Left cardiac atrium (tissue), 4 donors: ENCODE measurements around the gene RUBCN. TPM values are rescaled to one million over a fixed set of nuclear protein-coding genes. Genes with fewer than 3 reads are reported as not detected.
"Not testable (repeated sequence)": the region's sequence is repeated elsewhere in the genome, so short reads cannot be mapped to it uniquely, and the experiment has no call there.

Experiments used
- ATAC-seq, 2 donors: fragments of 200-7000 bp; cut with Tn5 transposase; one replicate each; pipeline ENCODE4 v1.9.1; 2020; ENCODE audit warnings: mild to moderate bottlenecking in 2 of 2, moderate library complexity in 2 of 2
- DNase-seq: peaks from one replicate; pipeline ENCODE4 v3.0.0-alpha.2; 2020
- intact Hi-C, 2 donors: fragments of 100-400 bp; cut with DNase I; formaldehyde crosslinking; loops; one replicate each; pipeline versions ENCODE4 v1.14.1 to v1.15.1; 2022 to 2023
- total RNA-seq, 2 donors: library from RNA; stranded (reverse); fragmentation: NEBNext Ultra II Directional; extraction: Animal tissue kit (Norgen Biotek cat#: 25700); gene quantifications; one replicate each; pipeline ENCODE4 v1.2.1, GENCODE V29; 2021
- donor health status: DM: no; HTN: yes; CAD: no.
- donor health status: DM: no; HTN: yes; CAD: no; lungs with severe emphysema.
- donor health status: DM: yes; HTN: yes; CAD: no.
- donor health status: Dilated cardiomyopathy.

Gene RUBCN
- total RNA-seq, 2 donors from 2014 or later, result 14.0 to 22.7 TPM

DNA sequence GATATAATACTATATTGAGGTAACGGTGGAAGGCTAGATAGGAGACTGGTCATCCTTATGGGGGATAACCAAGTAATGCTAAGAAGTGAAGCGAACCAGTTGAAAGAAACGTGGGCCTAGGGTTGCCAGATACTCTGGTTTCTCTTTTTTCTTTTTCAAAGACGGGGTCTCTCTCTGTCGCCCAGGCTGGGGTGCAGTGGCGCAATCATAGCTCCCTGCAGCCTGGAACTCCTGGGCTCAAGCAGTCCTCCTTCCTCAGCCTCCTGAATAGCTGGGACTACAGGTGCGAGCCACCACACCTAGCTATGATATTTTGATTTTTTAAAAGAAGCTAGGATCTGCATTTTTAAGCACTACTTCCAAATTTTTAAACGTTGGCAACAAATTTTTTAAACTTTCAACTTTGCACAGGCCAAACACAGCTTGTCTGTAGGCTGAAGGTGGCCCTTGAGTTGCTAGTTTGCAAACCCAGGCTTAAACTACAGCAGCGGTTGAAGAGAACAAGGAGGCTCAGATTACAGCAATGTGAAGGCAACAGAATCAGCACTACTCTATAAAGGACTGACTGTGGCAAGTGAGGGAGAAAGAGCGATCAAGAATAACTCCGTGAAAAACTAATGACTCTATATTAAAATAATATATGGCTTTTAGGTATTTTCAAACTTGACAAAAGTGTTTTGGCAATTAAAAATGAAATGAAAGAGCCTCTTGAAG is 1.2 kb upstream of the RUBCN start:
- ATAC-seq, result no peak
- DNase-seq, result no peak
- intact Hi-C loops, result no loop called here

DNA sequence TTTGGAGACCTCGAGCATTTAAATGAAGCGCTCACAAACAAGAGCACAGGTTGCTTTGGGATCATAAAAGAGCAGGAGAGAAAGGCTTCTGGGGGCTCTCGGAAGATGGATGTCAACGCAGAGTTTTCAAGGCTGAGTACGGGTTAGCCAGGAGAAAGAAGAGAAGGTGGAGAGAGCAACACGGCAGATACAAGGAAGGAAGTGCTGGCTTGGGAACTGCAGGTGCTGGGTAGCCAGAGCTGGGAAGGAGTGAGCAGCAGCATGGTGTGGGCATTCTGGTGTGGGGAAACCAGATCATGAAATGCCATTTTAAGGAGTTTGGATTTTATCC is 580 bp upstream of the RUBCN start:
- ATAC-seq, result no peak
- no peak for DNase-seq
- intact Hi-C loops, result no loop called here

DNA sequence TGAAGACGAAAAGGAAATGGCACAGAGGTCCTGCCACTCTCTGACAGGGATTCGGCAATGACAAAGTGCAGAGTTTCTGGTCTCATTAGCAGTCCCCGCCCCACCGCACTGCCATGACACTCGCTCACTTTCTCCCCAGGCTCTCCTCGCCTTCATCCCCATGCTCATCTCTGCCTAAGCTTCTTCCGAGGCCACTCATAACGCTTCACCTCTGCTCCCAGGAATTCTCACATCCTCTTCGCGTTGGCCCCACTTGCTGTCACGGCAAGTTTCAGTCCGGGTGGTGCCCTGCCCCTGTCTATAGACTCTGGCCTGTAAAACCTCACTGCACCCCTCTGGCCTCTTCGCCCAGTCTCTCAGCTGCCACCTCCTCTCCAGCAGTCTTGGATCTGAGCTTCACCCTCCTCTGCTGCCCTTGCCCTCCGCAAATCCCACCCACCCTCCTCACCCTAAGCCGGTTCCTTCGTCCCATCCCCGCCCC is 654 bp downstream of the RUBCN start:
- intact Hi-C loops, result no loop called here
- no peak for DNase-seq
- ATAC-seq, result peak; percentile 16 to 28

DNA sequence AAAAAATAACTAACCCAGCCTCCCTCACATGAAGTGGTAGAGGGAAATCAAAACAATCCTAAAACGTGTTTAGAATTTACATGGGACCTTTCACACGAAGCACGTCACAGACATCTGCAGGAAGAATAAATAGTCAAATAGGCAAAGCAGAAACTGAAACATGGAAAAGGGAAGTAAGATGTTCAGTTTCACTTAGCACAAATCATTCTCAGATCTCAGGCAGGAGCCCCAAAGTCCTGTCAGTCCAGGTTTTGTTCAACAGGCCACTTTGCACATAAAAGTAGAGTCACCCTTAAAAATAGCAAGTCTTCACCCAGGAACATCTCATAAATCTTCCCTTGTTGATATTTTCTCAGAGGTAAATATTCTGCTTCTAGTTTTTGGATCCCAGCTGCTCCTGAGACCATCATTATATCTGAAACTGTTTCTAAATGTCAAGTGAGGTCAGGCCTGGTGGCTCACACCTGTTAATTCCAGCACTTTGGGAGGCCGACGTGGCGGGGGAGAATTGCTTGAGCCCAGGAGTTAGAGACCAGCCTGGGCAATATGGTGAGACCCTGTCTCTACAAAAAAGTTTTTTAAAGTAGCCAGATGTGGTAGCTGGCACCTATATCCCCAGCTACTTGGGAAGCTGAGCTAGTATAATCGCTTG is 1.9 kb downstream of the RUBCN start:
- ATAC-seq, result no peak
- no peak for DNase-seq
- intact Hi-C loops, result no loop called here

DNA sequence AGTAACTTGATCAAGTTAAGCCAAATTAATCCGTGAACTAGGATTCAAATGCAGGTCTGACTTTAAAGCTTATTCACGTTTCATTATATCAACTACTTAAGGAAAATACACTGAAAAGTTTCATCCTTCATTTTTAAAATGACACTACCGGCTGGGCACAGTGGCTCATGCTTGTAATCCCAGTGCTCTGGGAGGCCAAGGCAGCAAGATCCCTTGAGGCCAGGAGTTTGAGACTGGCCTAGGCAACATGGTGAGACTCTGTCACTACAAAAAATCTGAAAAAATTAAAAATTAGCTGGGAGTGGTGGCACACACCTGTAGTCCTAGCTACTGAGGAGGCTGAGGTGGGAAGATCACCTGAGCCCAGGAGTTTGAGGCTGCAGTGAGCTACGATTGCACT is 3.7 kb downstream of the RUBCN start:
- intact Hi-C loops, result no loop called here
- no peak for ATAC-seq

DNA sequence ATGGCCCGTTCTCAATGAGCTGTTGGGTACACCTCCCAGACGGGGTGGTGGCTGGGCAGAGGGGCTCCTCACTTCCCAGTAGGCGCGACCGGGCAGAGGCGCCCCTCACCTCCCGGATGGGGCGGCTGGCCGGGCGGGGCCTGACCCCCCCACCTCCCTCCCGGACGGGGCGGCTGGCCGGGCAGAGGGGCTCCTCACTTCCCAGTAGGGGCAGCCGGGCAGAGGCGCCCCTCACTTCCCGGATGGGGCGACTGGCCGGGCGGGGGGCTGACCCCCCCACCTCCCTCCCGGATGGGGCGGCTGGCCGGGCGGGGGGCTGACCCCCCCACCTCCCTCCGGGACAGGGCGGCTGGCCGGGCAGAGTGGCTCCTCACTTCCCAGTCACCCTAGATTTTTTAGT is 5.2 kb downstream of the RUBCN start:
- DNase-seq, ATAC-seq, intact Hi-C loops: not testable (repeated sequence)

More for the DNA sequence above, 3.7 kb downstream of the RUBCN start:
- DNase-seq, result no peak

DNA sequence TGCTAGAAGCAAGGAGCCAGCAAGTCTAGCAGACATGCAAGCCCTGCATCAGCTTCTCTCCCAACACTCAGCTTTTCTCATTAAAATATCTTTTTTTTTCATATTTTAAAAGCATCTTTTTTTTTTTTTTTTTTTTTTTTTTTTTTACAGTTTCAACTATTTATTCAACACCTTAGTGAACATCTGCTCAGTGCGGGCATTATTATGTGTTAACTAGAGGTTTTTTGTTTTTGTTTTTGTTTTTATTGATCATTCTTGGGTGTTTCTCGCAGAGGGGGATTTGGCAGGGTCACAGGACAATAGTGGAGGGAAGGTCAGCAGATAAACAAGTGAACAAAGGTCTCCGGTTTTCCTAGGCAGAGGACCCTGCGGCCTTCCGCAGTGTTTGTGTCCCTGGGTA is 5.9 kb downstream of the RUBCN start:
- DNase-seq, ATAC-seq, intact Hi-C loops: not testable (repeated sequence)

DNA sequence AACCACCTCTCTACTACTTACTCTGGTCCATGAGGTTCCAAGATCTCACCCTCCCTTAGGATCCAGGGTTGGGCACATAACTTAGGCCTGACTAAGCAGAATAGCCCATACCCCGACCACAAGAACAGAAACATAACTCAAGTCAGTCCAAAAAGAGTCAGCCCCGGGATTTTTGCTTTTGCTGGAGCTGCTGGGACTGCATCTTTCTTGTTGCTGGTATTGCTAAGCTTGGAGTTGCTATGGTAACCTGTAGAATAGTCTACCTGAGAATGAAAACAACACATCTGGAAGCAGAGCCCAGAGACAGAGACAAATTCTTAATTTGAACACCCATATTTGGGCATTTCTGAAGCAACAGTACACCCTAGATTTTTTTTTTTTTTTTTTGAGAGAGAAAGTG is 6.5 kb downstream of the RUBCN start:
- DNase-seq, result no peak
- peak in 1 of 2 donors; percentile 62 for ATAC-seq
- intact Hi-C loops, result no loop called here

DNA sequence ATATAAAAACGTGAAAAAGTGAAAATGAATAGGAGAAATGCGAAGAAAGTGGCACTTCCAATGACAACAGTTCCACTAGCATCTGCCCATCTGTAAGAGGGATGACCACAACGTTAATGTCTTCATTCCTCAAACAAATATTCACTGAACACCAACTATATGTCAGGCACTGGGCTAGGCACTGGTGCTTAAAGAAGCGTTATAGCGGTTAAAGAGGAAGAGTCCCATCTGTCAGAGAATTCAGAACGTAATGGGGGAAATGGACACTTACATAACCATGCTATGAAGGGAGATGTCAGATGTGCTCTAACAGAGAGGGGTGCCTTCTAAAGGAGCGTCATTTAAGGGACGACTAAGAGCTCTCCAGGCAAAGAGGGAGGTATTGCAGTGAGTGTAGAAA is 8.2 kb downstream of the RUBCN start:
- intact Hi-C loops, result no loop called here
- no peak for DNase-seq
- no peak for ATAC-seq

DNA sequence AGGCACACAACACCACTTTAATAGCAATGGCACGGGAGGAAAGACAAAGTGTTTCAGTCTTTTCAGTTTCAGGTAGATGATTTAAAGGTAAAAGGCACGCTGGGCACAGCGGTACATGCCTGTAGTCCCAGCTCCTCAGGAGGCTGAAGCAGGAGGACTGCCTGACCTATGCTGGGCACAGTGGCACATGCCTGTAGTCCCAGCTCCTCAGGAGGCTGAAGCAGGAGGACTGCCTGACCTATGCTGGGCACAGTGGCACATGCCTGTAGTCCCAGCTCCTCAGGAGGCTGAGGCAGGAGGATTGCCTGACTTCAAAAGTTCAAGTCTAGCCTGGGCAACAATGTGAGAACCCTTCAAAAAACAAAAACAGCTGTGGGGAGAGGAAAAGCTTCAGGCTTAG is 8.8 kb downstream of the RUBCN start:
- ATAC-seq, intact Hi-C loops, DNase-seq: not testable (repeated sequence)

DNA sequence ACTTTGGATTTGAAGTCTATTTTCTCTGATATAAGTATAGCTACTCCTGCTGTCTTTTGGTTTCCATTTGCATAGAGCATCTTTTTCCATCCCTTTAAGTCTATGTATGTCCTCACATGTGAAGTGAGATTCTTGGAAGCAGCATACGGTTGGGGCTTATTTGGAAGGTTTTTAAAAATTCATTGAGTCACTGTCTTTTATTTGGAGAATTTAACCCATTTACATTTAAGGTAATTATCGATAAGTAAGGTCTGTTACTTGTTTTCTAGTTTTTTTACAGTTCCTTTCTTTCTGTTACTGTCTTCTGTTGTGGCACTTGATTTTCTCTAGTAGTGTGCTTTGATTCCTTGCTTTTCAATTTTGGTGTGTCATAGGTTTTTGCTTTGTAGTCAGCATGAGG is 14.0 kb downstream of the RUBCN start:
- DNase-seq (no peak), ATAC-seq (no peak)
- intact Hi-C loops, result no loop called here

DNA sequence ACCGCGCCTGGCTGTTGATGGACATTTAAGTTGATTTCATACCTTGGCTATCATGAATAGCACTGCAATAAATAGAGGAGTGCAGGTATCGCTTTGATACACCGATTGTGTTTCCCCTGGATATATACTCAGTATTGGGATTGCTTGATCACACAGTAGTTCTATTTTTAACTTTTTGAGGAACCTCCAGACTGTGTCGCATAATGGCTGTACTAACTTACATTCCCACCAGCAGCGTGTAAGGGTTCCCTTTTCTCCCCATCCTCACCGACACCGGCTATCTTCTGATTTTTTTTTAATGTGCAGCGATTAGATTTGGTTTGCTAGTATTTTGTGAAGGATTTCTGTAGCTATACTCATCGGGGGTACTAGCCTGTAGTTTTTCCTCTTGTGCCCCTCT is 16.0 kb downstream of the RUBCN start:
- DNase-seq (no peak), ATAC-seq (no peak)
- intact Hi-C loops, result no loop called here

DNA sequence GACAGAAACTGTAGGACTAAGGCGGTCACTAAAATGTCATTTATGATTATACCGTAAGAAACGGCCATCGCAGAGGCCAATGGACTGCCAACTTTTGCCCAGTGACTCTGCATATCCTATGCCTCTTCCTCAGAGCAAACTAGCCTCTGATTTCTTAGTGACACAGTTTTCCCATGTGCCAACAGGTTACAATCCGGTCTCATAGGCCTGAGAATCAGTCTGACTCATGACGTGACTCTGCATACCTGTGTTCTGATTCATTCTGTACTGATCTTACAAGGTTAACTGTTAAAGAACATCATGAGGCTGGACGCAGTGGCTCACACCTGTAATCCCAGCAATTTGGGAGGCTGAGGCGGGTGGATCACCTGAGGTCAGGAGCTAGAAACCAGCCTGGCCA is 17.8 kb downstream of the RUBCN start:
- no peak for DNase-seq
- peak in 1 of 2 donors; percentile 86 for ATAC-seq
- intact Hi-C loops, result no loop called here

DNA sequence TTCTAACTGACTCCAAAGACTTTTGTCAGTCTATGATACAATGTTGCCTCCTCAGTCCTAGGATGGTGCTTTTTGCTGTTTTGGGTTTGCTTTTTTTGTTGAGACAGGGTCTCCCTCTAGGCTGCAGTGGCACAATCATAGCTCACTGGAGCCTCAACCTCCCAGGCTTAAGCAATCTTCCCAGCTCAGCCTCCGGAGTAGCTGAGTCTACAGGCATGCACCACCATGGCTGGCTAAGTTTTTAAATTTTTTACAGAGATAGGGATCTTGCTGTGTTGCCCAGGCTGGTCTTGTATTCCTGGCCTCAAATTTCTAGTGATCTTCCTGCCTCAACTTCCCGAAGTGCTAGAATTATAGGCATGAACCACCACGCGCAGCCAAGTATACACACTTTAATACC is 22.5 kb downstream of the RUBCN start:
- intact Hi-C loops, result no loop called here
- DNase-seq, result no peak
- no peak for ATAC-seq

DNA sequence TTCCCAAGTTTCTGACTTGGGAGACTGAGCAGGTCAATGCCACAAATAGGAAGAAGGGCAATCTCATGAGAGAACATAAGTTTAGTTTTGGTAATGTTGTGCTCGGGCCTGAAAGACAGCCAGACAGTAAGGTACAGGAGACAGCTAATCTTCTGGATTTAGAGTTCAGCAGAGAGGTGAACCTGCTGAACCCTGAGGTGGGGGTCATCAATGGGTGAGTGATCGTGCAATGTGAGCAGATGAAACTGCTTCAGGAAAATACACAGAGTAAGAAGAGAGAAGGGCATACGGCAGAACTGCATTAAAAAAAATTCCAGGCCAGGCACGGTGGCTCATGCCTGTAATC is 23.3 kb downstream of the RUBCN start:
- intact Hi-C loops, result loop anchor here in 1 of 2 donors (2.0 kb wide), 1 partner anchor 35 kb away; the partner anchor contains the start of gene FYTTD1
- DNase-seq (no peak), ATAC-seq (no peak)

DNA sequence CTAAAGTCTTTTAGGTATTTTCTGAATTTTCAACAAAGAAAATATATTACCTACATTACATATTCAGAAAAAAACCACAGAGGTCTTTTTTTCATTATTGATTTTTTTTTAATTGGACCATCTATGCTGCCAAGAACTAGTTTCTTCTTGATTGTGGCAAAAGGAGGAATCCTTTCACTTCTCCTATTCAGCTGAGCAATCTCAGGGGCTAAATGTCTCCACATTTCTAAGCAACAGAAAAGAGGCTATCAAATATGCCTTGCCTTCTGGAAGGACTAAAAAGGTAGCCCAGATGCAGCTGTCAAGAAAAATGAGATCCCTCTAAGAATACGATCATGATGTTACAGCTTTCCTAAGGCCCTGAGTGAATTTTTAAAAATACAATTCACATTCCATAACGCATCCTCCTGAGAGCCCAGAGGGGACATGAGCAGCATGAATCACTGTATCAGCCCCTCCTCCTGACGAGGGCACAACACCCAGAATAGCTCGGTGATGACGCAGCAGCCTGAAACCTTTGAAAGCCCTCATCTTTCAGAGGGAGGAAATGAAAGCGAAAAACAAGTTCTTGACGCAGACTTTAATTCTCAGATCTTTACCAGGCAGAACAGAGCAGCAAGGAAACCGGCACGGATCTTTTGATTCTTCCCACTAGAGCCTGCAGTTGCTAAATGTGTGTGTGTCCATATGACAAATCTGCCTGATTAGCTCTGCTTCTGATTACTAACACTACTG is 24.6 kb downstream of the RUBCN start:
- intact Hi-C loops, result loop anchor here in 1 of 2 donors (2.0 kb wide), 1 partner anchor 37 kb away; the partner anchor contains the start of gene FYTTD1
- peak; percentile 92 for DNase-seq
- peak; percentile 98 to 99 for ATAC-seq

DNA sequence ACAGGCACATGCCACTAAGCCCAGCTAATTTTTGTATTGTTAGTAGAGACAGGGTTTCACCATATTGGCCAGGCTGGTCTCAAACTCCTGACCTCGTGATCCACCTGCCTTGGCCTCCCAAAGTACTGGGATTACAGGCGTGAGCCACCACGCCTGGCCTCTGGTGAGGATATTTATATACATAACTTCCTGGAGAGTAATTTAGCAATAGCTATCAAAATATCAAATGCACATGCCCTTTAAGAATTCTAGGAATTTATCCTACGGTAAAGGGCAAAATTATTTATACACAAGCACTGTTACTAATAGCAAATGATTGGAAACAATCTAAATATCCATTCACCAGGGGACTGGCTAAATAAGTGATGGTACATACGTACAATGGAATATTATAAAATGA is 25.7 kb downstream of the RUBCN start:
- ATAC-seq, intact Hi-C loops, DNase-seq: not testable (repeated sequence)

DNA sequence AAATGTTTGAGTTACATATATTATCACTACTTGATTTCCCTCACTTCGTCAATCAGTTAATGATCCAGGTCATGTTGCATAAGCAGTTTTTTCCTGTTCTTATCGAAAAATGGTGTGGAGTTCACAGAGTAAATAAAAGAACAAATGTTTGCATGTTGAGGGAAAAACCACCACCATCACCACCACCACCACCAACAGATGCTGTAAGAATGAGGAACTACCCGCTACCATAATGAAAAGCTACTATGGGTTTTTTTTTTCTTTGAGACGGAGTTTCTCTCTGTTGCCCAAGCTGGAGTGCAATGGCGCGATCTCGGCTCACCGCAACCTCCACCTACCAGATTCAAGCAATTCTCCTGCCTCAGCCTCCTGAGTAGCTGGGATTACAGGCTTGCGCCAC is 27.6 kb downstream of the RUBCN start:
- intact Hi-C loops, result no loop called here
- no peak for ATAC-seq

DNA sequence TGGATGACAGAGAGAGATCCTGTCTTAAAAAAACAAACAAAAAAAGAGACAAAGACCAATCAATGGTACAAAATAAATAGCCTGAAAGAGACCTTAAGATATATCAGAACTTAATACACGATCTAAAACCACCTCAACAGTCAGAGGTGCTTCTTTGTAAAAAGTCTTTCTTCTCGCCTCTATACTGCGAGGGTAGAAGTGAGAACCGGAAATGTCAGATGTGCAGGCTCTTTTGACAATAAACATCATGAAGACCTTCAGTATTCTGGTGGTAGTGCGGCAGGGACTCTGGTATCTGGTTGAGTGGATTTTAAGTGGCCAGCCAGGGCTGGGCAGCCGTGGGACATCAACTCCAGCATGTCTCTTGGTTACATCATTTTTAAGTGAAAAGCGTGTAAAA is 30.0 kb downstream of the RUBCN start:
- ATAC-seq (no peak), DNase-seq (no peak)
- intact Hi-C loops, result no loop called here

More for the DNA sequence above, 27.6 kb downstream of the RUBCN start:
- no peak for DNase-seq

DNA sequence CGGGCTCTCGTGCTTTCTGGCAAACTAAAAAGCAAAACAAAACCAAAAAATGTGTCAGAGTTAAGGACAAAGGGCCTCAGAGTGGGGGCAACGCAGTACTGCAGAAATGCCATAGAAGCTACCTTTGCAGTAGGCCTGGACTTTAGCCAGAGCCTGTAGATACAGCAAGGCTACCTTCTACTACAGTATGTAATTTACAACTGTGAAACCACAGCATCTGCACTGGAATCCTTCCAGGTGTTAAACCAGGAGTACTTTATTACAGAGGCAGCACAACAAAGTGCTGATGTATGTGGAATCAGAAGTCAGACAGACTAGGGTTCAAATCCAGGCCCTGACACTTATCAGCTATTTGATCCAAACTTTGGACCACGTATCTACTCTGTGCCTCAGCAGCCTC is 34.9 kb downstream of the RUBCN start:
- intact Hi-C loops, result no loop called here
- no peak for ATAC-seq
- no peak for DNase-seq
